Measurements from ENCODE around the gene FBXL16.

The FBXL16 gene

DNA sequence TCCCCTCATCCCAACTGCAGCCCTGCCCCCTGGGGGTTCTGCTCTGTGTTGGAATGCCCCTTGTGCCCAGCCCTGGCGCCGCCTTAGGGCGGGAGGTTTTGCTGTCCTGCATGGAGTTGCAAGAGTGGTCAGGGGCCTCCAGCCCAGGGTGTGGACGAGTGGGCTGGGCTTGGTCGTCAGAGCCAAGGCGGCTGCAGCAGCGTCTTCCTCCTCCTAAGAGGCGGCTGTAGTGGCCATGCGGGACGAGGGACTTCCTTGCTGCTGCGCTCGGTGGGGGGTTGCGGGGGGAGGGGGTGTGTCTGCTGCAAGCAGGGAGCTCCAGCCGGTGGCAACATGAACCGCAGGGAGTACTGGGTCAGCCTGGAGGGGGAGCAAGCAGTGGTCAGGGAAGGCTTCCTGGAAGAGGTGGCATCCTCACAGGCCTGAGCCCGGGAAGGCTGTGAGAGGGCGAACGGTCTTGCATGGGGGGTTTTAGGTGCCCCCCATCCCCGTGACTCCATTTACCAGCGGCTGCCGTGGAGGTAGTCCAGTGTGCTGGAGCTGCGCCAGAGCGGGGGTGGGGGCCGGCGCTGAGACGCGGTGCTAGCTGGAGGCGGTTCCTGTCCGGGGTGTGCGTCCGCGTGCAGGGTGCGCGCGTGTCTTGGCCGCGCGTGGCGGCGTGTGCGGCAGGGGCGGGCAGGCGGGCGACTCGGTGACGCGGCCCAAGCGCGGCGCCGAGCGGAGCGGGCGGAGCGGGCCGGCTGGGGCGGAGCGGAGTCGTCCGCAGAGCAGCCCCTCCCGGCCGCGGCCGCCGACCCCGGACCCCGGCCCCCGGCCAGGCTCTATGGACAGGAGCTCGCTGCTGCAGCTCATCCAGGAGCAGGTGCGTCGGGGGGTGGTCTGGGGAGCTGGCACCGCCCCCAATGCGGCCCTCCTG lies 30.4 kb downstream of the FBXL16 start, which contains the start of gene RHBDL1:
TSS of gene RHBDL1 (plus strand) at position 704 of the 916 bp plus-strand sequence. CDS start at position 824, 120 bp downstream.
- no peak for FAIRE-seq

DNA sequence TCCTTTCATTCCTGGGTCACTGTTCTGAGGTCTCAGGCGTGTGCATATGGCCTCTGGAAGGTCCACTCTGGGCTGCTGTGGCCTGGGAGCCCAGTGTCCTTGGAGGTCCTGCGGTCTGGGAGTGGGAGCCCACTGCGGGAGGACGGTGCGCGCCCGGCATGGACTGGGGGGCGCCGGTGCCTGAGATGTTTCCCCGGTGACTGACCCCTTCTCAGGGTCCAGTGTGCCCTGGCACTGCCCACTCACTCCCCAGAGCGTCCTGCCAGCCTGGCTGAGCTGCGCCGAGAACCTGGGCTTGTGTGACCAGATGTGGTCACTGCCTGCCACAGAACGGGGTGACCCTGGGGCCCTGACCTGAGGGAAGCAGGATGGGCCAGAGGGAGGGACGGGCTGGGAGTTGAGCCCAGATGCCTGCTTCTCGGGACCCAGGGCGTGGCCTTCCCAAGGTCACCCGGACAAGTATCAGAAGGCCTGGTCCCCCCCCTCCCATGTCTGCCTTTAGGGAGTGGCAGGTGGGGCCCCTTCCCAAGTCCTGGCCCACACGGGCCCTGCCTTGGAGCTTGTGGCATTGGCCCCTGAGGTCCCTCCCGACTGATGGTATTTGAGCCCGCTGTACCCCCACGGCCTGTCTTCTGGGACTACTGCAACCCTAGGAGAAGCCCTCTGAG lies 31.3 kb downstream of the FBXL16 start:
- FAIRE-seq, result no peak

DNA sequence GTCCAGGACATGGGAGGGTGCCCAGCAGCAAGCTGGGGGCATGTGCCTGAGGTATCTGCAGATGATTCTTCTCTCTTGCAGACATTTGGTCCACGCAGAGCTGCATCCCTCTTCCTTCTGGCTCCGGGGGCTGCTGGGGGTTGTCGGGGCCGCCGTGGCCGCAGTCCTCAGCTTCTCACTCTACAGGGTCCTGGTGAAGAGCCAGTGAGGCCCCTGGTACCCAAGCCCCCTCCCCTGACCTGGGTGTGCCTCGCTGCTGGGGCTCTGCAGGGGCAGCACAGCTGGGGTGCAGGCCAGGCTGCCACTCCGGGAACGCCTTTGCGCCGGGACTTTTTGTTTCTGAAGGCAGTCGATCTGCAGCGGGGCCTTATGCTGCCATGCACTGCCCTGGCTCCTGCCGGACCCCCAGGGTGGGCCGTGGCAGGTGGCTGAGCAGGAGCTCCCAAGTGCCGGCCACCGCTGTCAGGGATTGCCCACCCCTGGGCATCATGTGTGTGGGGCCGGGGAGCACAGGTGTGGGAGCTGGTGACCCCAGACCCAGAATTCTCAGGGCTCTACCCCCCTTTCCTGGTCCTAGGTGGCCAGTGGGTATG lies 32.1 kb downstream of the FBXL16 start:
- FAIRE-seq, result no peak

DNA sequence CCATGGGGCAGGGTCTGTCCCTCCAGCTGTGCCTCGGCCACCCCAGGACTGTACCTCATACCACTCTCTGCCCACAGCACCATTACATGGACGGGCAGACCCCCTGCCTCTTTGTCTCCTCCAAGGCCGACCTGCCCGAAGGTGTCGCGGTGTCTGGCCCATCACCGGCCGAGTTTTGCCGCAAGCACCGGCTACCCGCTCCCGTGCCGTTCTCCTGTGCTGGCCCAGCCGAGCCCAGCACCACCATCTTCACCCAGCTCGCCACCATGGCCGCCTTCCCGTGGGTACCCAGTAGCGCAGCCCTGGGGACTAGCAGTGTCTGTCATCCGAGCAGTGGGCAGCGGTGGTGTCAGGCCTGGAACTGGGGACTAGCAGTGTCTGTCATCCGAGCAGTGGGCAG lies 32.8 kb downstream of the FBXL16 start:
- FAIRE-seq, result no peak

DNA sequence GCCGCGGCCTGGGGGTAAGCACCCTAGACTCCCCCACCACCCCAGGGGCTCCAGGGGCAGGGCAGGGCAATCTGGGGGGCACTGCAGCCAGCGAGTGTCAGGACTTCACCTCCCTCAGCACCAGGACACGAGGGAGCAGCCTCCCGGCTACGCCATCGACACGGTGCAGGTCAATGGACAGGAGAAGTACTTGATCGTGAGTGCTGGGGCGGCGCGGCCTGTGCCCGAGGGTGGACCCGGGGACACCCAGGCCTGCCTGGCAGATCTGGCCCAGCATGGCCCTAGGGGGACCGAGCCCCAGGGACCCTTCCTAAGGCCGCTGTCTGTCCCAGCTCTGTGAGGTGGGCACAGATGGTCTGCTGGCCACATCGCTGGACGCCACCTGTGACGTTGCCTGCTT lies 33.2 kb downstream of the FBXL16 start:
- FAIRE-seq, result no peak

DNA sequence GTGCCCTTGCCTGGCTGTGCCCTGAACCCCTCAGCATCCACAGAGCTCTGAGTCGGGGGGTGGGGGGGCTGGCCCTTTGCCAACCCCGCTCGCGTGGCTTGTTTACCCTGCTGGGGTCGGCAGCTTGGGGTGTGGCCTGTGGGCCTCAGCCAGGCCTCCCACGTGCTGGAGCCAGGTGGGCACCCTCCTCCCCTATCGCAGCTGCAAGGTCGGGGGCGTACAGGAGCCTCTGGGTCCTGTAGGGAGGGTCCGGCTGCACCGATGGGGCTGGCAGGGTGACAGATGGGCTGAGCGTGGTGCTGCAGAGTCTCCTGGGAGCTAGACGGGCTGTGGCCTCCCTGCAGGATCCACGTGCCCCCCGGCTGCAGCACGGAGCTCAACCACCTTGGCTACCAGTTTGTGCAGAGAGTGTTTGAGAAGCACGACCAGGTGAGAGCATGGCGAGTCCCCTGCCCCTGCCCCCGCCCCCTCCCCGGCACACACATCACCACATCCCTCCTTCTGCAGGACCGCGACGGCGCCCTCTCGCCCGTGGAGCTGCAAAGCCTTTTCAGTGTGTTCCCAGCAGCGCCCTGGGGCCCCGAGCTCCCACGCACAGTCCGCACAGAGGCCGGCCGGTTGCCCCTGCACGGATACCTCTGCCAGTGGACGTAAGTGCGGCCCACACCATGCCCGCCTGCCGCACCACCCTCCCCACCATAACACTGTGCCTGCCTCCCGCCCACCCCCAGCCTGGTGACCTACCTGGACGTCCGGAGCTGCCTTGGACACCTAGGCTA lies 34.1 kb downstream of the FBXL16 start:
- FAIRE-seq, result no peak

DNA sequence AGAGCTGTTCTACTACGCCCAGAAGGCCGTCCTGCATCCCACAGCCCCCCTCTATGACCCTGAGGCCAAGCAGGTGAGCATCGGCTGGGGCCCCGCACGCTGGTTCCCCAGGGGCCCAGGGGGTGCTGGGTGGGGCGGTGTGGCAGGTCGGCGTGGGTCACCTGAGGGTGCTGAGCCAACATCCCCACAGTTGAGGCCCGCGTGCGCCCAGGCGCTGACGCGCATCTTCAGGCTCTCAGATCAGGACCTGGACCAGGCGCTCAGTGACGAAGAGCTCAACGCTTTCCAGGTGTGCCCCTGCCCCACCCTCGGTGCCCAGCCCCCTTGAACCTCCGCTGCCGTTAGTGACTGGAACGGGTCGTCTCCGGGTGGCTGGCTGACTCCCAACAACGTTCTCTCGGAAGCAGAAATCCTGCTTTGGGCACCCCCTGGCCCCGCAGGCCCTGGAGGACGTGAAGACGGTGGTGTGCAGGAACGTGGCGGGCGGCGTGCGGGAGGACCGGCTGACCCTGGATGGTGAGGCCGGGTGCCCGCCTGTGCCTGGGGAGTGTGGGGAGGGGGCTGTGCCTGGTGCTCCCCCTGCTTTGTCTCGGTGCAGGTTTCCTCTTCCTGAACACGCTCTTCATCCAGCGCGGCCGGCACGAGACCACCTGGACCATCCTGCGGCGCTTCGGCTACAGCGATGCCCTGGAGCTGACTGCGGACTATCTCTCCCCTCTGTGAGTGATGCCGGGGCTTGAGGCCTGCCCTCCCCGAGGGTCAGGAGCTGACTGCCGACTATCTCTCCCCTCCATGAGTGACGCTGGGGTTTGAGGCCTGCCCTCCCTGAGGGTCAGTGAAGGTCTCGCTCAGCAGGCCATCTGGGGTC lies 34.9 kb downstream of the FBXL16 start:
- FAIRE-seq, result no peak

DNA sequence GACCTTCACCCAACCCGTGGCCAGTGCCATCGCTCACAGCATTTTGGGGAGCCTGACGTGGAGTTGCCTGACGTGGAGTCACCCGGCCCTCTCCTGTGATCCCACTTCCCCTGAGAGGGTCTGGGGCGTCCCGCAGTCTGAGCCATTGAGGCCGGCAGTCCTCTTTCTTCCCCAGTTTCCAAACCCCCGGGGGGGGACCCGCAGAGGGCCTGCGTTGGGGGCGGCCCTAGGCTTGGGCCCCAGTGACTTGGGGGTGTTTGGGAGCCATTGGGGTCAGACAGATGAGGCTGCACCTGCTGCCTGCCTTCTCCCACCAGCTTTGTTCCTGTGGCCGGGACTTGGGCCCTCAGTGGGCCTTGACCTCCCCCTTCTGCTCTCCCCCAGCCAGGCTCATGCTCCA lies 35.9 kb downstream of the FBXL16 start:
- FAIRE-seq, result no peak

DNA sequence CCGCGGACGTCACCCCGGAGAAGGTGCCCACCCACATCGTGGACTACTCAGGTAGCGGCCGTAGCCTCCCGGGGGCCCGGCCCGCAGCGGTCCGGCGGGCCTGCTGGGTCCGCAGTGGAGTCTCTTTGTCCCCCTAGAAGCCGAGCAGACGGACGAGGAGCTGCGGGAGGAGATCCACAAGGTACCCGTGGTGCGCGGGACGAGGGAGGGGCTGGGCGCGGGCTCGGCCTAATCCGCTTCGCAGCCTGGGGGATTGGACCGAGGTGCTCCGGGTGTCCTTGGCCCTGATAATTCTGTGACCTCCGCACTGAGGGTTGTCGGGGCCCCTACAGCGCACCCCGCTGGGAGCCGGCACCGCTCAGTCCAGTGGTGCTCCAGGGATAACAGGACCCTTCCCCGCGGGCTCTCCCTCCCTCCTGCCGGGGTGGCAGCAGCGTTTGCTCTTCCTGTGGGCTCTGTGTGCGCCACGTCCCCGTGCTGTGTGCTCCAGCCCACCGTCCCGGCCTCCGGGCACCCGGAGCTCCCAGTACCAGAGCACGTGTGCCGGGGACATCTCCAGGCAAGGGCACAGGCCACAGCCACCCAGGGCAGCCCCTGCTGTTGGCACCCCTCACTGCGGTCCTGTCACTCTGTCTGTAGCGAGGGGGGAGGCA lies 37.0 kb downstream of the FBXL16 start:
- no peak for FAIRE-seq

DNA sequence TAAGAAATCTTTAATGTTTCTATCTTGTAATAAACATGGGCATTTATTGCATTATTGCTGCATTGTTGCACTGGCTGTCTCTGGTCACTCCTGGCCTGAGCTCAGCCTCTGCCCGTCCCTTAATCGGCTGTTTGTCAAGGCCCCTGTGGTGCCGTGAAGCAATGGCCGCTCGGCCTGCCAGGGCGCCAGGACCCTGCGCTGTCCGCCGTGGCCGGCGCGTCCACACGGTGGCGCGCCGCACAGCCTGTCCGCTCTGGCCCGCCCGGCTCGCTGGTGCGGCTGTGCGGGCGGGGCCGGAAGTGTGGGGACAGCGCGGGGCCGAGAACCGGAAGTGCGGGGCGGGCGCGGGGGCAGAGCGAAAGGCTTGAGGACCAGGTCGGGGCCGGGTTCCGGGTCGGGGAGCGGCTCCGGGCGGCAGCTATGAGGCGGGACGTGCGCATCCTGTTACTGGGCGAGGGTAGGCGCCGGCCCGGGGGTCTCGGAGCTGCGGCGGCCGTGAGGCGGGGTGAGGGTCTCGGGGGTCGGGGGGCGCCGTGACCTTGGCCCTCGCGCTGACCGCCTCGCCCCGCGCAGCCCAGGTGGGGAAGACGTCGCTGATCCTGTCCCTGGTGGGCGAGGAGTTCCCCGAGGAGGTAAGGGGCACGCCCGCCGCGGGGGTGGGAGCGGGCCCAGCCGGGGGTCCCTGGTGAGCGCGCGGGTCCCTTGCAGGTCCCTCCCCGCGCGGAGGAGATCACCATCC lies 37.7 kb downstream of the FBXL16 start, which contains the start of gene RHOT2:
TSS of gene RHOT2 (plus strand) at position 353 of the 739 bp plus-strand sequence. CDS start at position 421, 68 bp downstream.
- FAIRE-seq, result no peak

DNA sequence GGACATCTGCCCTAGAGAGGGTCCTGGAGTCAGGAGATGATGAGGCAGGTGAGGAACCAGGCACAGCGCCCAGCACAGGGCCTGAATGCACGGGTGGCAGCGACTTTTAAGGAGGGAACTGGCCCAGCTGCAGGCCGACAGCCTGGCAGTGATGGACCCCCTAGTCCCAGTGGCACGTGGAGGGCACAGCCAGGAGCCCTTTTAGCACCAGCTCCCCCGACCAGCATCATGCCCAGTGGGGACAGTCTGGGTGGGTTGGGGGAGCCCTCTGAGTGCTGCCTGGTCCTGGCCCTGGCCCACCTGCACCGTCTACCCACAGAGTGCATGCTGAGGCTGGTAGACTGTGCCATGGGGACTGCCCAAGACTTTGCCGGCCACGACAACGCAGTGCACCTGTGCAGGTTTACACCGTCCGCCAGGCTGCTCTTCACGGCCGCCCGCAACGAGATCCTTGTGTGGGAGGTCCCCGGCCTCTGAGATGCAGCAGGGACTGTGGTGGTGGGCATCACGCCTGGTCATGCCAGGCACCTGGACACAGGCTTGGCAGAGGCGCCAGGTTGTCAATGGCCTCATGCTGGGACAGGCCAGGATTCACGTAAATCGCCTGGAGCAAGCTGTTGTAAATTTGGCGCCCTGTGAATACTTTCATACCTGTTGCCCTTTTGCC lies 38.4 kb downstream of the FBXL16 start:
- FAIRE-seq, result no peak

DNA sequence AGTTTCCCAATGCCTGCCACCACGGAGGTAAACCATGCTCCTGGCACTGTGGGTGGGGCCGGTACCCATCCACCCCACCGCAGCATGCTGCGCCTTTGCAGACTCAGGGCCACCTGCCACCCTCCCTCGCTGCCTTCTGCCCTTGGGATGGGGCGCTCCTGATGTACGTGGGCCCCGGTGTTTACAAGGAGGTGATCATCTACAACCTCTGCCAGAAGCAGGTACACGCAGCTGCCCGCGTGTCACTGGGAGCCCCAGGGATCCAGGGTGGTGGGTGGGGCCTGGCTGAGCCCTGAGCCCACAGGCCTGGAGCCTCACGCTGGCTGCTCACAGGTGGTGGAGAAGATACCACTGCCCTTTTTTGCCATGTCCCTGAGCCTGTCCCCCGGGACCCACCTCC lies 39.0 kb downstream of the FBXL16 start:
- FAIRE-seq, result no peak

DNA sequence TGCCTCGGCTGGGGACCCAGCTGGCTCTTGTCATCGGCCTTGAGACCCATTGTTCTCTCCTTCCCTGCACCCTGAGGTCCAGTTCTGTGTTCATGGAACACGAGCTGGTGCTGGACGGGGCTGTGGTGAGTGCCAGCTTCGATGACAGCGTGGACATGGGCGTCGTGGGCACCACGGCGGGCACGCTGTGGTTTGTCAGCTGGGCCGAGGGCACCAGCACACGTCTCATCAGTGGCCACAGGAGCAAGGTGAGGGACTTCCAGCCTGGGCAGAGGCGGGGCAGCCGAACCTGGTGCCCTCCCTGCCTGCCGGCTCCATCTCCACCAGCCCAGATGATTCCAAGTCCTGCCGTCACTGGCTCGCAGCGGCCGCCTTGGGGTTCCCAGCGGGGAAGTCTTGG lies 43.0 kb downstream of the FBXL16 start:
- FAIRE-seq, result no peak

DNA sequence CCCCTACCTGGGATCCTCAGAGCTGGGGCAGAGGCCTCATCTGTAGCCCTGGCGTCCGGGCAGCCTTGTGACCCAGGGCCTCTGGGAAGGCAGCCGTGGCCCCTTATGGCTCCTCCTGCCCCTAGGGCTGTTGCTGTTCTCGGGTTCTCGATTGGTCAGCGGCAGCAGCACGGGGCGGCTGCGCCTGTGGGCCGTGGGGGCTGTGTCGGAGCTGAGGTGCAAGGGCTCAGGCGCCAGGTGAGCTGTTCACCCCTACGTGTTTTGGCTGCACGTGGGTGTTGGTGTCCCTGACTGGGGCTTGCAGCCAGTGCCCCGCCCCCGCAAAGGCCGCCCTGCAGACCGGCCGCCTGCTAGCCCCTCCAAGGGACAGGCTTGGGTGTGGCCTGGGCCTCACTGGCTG lies 43.5 kb downstream of the FBXL16 start:
- no peak for FAIRE-seq

DNA sequence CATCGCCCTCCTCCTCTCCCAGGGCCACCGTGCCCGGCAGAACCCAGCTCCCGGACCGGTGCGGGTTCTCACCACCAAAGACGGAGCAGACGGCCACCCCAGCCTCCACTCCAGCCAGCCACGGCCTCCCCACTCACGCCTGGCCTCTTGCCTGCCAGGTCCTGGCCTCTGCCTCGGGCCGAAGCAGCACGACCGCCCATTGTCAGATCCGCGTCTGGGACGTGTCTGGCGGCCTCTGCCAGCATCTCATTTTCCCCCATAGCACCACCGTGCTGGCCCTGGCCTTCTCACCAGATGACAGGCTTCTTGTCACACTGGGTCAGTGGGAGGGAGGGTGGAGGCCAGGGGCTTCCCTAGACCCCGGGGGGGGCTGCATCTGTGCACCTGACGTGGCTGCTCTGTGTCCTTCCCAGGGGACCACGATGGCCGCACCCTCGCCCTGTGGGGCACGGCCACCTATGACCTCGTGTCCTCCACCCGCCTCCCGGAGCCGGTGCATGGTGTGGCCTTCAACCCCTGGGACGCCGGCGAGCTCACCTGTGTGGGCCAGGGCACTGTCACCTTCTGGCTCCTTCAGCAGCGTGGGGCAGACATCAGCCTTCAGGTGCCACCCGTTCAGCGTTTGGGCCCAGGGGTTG lies 44.3 kb downstream of the FBXL16 start:
- FAIRE-seq, result no peak

DNA sequence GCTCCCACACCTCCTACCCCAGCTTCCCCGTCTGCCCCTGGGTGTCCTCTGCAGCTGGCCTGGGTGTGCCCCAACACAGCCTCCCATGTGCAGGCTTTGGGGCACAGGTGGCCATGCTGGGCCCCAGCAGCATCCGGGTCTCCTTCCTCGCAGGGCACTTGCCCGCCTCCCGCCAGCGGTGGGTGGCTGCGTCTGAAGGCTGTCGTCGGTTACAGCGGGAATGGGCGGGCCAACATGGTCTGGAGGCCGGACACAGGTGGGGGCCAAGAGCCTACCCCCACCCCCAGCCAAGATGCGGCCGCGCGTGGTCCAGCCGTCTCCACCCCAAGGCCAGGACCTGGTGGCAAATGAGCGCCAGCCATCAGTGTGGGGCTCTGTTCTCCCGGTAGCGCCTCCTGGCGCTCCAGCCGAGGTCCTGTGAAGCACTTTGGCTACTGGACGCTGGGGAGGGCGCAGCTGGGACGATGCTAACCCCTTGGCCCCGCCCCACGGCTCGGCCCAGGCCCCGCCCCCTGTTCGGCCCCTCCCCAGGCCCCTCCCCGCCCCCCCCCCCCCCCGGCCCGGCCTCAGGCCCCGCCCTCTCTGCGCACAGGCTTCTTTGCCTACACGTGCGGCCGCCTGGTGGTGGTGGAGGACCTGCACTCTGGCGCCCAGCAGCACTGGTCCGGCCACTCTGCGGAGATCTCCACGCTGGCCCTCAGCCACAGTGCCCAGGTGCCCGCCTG lies 45.0 kb downstream of the FBXL16 start:
- no peak for FAIRE-seq

DNA sequence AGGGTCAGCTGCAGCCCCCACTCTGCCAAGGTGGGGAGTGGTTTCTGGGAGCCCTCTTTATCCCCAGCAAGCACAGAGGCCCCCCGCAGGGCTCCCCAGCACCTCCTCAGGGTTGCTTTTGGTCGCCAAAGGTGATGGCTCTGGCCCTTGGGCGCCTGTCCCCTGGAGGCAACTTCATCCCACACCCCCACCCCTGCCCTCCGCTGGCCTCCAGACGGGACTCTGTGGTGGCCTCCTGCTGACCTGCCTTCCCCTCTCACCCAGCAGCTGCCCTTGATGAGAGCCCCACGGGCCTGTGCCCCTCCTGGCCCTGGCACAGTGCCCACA lies 45.5 kb downstream of the FBXL16 start:
- FAIRE-seq, result no peak

DNA sequence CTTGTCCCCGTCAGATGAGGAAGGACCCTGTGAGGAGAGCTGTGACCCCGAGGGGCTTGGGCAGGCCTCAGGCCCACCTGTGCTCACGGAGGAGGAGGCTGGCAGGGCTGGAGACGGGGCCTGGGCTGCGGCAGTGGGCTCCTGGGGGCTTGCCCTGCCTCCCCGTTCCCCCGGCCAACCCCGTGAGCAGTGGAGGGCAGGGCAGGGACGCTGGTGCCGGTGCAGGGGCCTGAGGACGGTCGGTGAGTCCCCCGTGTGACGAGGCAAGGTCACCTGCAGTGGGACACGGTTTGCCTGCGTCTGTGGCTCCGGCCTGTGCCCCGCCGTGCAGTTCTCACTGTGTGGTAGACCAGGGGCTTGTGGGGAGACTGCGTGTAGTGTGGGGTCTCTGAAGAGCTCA lies 46.0 kb downstream of the FBXL16 start:
- no peak for FAIRE-seq

All from islet of Langerhans (tissue), 1 donor.